ENCODE results near the gene ZNF516.

The ZNF516 gene

DNA sequence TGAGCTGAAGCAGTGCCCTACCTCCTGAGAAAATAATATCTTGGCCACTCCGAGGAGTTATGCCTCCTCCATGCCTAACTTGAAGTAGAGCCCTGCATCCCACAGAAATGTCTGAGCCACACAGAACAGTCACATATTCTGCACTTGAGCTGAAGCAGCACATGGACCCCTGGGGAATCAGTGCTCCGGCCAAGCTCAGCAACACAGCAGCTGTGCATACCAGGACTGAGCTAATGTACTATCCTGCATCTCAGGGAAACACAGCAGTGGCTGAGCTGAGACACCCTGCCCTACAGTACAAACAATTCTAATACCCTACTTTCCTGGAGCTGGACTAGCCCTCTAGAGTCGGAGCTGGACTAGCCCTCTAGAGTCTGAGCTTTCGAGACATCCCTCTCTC lies 166.9 kb downstream of the ZNF516 start:
- no peak for DNase-seq

DNA sequence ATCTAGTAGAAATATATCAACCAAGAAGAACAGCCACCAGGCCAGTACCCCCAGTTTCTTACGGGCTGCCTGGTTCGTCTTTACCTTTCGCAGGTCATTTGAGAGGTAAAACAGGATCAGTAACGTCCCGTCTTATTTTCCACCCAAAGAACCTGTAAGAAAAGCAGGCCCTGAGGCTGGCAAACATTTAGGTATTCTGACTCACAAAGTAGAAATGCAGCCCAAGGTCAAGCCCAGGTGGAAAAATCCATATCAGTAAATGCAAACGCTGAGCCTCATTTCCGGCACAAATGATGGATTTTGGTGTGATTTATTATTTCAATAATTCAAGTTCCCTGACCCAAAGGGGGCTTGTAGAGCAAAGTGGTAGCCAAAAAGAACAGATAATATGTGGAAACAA lies 171.2 kb downstream of the ZNF516 start:
- no peak for DNase-seq

DNA sequence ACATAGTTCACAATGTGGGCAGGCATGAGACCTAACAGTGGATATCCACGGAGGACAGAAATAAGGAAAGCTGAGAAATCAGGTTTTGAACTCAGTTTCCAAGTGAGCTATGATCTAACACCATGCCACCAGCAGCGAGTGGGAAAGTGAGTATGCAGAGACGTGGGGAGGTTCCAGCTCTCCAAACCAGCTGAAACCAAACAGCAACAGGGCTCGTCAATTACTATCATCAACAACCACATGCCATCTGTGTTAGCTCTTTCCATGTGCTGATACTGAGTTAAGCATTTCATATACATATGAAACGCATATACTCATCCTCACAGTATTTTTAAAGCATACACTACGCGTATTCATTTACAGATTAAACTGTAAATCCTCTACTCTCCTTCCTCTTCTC lies 172.4 kb downstream of the ZNF516 start:
- DNase-seq: no peak

DNA sequence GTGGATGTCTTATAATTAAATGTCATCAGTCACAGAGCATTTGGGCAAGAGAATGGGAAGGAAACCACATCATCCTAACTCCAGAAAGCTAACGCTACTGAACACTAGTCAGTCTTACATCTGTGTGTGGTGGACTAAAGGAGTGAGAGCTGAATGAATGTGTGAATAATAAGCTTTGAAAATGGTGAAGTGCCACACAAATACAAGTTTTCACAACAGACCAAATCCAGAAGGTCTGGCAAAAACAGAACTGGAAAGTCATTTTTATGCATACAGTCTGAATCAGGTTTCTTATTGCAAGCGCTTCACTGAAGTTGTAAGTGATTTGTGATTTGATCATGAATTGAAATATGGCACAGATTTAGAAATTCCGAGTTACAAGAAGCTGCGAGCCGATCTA lies 175.7 kb downstream of the ZNF516 start:
- no peak for DNase-seq

DNA sequence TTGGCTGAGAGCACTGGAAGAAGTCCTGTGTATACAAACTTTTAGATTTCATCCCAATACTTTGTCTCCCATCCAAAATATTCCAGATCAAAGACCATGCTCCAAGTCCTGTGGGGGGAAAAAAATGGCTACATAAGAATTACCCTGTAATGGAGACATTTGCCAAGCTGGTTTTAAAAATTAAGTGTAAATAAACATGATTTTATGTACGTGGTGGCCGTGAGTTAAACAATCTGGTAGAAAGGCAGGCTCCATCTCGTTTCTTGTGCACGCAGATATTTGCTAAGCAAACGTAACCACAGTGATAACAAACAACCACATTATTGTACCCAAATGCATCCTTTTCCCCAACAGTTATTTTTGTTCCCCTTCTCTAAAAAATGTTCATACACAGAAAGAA lies 176.4 kb downstream of the ZNF516 start:
- no peak for DNase-seq

DNA sequence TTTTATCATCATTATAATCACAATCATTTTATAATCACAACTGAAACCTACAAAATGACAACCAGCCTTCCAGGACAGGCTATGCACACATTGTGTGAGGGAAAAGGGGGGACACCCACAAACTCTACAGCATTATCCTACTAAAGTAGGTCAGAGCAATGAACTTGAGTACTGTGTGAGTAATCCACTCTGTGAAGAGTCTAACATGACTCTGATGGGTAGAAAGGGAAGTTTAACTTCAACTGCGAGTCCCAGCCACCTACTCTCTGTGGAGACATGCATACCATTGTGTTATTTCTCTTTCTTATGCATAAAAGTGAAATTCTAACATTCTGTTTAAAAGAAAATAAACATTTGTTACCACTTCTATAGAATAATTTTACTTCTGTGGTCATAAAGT lies 177.9 kb downstream of the ZNF516 start:
- no peak for DNase-seq

DNA sequence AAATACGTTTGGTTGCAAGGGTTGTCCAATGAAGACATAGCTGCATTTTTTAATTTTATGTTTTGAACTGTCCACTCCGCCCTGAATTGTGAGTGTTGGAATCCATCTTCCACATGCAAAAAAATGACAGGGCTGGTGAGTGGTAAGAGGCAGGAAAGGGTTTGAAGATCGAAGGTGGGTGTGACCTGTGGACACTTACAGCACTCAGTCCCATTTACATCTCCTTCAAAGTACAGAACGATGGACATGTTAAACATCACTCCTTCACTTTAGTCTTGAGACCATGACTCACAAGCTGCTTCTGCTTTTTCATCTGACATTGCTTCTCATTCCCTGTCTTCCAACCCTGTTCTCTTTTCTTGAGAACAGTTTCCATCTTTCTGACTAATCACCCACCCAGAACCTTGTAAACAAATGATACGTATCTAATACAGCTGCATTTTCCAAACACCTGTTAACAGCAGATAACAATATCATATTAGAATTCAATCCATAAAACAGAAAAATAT lies 179.3 kb downstream of the ZNF516 start:
- DNase-seq: no peak

DNA sequence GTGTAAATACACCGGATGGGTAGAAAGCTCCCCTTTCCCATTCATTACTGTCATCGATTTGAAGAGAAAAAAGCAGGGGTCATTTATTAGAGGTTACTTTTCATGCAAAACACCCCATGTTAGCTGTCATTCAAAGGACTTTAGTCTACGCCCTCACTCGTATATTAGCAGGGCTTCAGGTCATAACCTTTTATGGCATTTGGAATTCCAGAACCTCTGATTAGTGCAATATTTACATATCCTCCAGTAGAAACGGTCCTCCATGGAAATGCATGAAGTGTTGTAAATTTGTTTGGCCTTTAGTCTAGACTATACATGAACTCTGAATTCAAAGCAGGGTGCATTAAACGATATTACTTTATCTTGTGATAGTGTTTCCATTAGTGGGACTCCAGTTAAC lies 180.5 kb downstream of the ZNF516 start:
- DNase-seq: no peak

DNA sequence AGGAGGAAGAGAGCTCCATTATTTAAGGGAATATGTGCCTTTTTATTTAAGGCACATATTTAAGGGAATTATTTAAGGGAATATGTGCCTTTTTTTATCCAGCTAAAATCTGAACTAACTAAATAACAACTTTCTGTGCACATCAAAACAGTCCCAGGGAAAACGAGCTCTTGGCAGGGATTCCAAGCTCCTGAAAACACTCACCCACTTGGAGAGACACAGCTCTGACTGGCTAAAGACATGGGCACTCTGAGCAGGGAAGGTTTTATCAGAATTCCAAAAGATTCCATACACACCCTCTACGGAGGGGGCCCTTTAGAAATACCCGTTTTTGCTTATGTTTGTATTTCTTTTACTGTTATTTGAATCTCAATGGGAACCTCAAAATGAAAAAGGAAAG lies 181.0 kb downstream of the ZNF516 start:
- no peak for DNase-seq
